HG02870 (cell line): ENCODE measurements around the gene ARF1.

Experiments used
- ATAC-seq: cut with Tn5 transposase; IDR thresholded peaks from one replicate; pipeline ENCODE4 v1.9.1; 2021; ENCODE audit warnings: mild to moderate bottlenecking, moderate library complexity; ENCODE audit not compliant: unreplicated experiment

The ARF1 gene

GRCh38 chr1:228145463-228146416 lies 63.2 kb downstream of the ARF1 start:
- ATAC-seq, result no peak

GRCh38 chr1:228146417-228147150 lies 64.1 kb downstream of the ARF1 start:
- no peak for ATAC-seq

DNA sequence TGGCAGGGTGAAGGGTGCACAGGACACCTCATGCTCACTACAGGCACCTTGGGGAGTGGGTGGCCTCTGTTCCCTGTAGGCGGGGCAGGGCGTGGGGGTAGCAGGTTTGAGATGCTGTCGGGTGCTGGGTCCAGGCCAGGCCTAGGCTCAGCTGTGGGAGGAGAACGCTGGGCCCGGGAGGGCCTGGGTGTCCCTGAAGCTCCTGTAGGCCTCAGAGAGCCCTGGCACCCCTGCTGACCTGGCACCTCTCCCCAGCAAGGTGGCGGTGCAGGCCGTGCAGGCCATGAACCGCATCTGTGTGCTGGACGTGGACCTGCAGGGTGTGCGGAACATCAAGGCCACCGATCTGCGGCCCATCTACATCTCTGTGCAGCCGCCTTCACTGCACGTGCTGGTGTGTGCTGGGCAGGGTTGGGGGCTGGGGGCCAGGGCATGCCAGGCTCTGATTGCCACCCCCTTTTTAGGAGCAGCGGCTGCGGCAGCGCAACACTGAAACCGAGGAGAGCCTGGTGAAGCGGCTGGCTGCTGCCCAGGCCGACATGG lies 64.7 kb downstream of the ARF1 start:
- ATAC-seq, result no peak

GRCh38 chr1:228147768-228148167 lies 65.3 kb downstream of the ARF1 start:
- no peak for ATAC-seq

GRCh38 chr1:228148196-228148861 lies 65.8 kb downstream of the ARF1 start:
- no peak for ATAC-seq
